Peyer's patch (tissue), 4 donors: ENCODE measurements around the gene SMURF1.

Experiments
- POLR2A ChIP-seq, 2 donors: fragments of 450-650 bp; IDR thresholded peaks; one replicate each; pipeline ENCODE4 v1.5.1; 2017; ENCODE audit warnings: antibody characterized with exemption in 2 of 2, mild to moderate bottlenecking in 2 of 2, moderate library complexity in 2 of 2
- TF ChIP-seq, protein P1 (sequence below), 6 experiments: fragments of 450-650 bp in 4 of 6; fragments of 200-600 bp in 2 of 6; sonication (generic) in 1 of 6; IDR thresholded peaks; one replicate each; pipeline ENCODE4 v1.5.1; 2017 to 2019; ENCODE audit warnings: antibody characterized with exemption in 6 of 6, mild to moderate bottlenecking in 3 of 6, moderate library complexity in 1 of 6

DNA sequence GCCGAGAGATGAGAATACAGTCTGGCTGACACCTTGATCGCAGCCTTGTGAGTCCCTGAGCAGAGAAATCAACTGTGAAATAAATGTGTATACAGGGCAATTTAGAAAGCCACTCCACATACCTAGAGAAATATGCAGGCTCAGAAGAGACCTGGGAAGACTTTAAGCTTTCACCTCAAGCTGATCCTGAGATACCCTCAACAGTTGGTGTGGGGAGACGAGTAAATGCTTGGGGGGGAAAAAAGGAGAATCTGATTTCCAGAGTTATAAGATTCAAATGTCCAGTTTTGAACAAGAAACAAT is 123.5 kb downstream of the SMURF1 start:
- TF ChIP-seq, protein P1, sequence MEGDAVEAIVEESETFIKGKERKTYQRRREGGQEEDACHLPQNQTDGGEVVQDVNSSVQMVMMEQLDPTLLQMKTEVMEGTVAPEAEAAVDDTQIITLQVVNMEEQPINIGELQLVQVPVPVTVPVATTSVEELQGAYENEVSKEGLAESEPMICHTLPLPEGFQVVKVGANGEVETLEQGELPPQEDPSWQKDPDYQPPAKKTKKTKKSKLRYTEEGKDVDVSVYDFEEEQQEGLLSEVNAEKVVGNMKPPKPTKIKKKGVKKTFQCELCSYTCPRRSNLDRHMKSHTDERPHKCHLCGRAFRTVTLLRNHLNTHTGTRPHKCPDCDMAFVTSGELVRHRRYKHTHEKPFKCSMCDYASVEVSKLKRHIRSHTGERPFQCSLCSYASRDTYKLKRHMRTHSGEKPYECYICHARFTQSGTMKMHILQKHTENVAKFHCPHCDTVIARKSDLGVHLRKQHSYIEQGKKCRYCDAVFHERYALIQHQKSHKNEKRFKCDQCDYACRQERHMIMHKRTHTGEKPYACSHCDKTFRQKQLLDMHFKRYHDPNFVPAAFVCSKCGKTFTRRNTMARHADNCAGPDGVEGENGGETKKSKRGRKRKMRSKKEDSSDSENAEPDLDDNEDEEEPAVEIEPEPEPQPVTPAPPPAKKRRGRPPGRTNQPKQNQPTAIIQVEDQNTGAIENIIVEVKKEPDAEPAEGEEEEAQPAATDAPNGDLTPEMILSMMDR (IDR thresholded peaks at IDR 0.05) = no peak
- TF ChIP-seq POLR2A (IDR thresholded peaks at IDR 0.05) = no peak
